Right atrium auricular region (tissue), 2 donors: ENCODE measurements around the gene DENND2D. TPM values are rescaled to one million over a fixed set of nuclear protein-coding genes. Genes with fewer than 3 reads are reported as not detected.

Source experiments
- DNase-seq: peaks from one replicate; pipeline ENCODE4 v3.0.0-alpha.2; 2019; ENCODE audit warnings: low spot score
- H3K27ac ChIP-seq, 2 donors: fragments of 200-600 bp; sonication (generic); 1 replicate in 1 of 2; 2 replicates in 1 of 2; pipeline ENCODE4 v1.5.1; 2016 to 2019
- H3K27me3 ChIP-seq, 2 donors: fragments of 200-600 bp; sonication (generic); one replicate each; pipeline versions ENCODE4 v1.5.1 to v1.6.0; 2017 to 2019
- H3K36me3 ChIP-seq: fragments of 200-600 bp; sonication (generic); one replicate; pipeline ENCODE4 v1.5.1; 2016
- H3K4me1 ChIP-seq, 2 donors: fragments of 200-600 bp; sonication (generic); one replicate each; pipeline versions ENCODE4 v1.5.1 to v1.6.0; 2017 to 2019
- H3K4me3 ChIP-seq, 2 donors: fragments of 200-600 bp; sonication (generic); 1 replicate in 1 of 2; 2 replicates in 1 of 2; pipeline ENCODE4 v1.5.1; 2017 to 2019; ENCODE audit warnings: mild to moderate bottlenecking in 1 of 2, moderate library complexity in 1 of 2
- H3K9me3 ChIP-seq, 2 donors: fragments of 200-600 bp; sonication (generic); one replicate each; pipeline ENCODE4 v1.5.1; 2019
- total RNA-seq, 2 donors: library from RNA; depleted of rRNA; stranded (reverse); fragments of >200 nt; gene quantifications; one replicate each; pipeline ENCODE4 v1.1.0, GENCODE V29; 2016
- TF ChIP-seq, protein P1 (sequence below), 2 donors: fragments of 200-600 bp; sonication (generic); IDR thresholded peaks; one replicate each; pipeline ENCODE4 v1.5.1; 2019; ENCODE audit warnings: antibody characterized with exemption in 2 of 2

Gene DENND2D
- total RNA-seq, 2 donors from 2014 or later, result 1.7 to 5.7 TPM

GRCh38 chr1:111139956-111140679 lies 60.3 kb downstream of the DENND2D start, which contains the start of the genes CEPT1 and DRAM2:
CEPT1 (plus strand) TSS chr1:111140223; CDS start chr1:111147715, 7,492 bp downstream.
DRAM2 (minus strand) TSS chr1:111140093; CDS start chr1:111131554, 8,539 bp downstream.
- DNase-seq, result peak; percentile 90
- Histone ChIP-seq H3K36me3 (peaks cover 9% of the 10 kb centered on the region), H3K4me1 (peaks cover 0 to 35% of the 10 kb centered on the region in 2 donors), H3K4me3 (peak within 1 kb of the TSS; percentile 97), H3K9me3 (no peaks in the 10 kb centered on the region), H3K27ac (peak within 1 kb of the TSS; percentile 95 to 96), H3K27me3 (no peaks in the 10 kb centered on the region)
- TF ChIP-seq, protein P1, sequence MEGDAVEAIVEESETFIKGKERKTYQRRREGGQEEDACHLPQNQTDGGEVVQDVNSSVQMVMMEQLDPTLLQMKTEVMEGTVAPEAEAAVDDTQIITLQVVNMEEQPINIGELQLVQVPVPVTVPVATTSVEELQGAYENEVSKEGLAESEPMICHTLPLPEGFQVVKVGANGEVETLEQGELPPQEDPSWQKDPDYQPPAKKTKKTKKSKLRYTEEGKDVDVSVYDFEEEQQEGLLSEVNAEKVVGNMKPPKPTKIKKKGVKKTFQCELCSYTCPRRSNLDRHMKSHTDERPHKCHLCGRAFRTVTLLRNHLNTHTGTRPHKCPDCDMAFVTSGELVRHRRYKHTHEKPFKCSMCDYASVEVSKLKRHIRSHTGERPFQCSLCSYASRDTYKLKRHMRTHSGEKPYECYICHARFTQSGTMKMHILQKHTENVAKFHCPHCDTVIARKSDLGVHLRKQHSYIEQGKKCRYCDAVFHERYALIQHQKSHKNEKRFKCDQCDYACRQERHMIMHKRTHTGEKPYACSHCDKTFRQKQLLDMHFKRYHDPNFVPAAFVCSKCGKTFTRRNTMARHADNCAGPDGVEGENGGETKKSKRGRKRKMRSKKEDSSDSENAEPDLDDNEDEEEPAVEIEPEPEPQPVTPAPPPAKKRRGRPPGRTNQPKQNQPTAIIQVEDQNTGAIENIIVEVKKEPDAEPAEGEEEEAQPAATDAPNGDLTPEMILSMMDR (IDR thresholded peaks at IDR 0.05), result peak in 1 of 2 donors; percentile 9

DNA sequence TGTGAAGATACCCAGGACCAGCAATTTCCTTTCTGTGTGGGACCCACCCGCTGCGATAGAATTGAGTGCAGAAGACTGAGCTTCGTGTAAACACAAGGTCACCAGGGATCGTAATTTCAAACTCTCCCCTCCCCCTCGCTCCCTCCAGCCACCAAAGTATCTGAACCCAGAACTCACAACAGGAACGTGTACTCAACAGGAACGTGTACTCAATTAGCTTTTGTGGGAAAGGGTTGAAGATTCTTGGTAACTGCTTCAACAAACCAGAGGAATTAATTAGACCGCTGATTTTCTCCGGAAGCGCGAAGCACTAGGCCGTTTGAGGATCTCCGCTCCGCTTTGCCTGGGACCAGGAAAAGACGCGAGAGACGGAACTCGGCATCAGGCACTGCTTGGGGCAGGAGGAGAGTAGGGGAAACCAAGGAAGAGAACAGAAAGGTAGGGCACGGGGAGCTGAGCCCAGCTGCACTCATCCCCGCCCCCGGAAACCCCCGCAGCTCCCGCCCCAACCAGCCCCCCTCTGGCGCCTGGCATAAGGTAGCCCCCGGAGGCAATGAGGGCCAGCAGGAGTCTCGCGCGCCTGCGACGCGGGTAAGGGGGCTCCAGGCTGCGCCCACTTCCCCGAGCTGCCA lies 61.0 kb downstream of the DENND2D start:
- Histone ChIP-seq H3K27me3 (no peaks in the 10 kb centered on the region), H3K36me3 (peaks cover 10% of the 10 kb centered on the region), H3K4me1 (peaks cover 0 to 35% of the 10 kb centered on the region in 2 donors), H3K9me3 (no peaks in the 10 kb centered on the region), H3K4me3 (peak overlapping the region; percentile 97), H3K27ac (peak overlapping the region; percentile 95 to 96)
- DNase-seq, result no peak
- TF ChIP-seq, protein P1 (IDR thresholded peaks at IDR 0.05), result no peak

Other genes with a start within 250 kb of the DENND2D start
- gene LRIF1, start 236.7 kb downstream of the DENND2D start, total RNA-seq, result 10 to 100 TPM in 1 of 2 donors, 1 to 10 TPM in 1; 9.2 to 15.7 TPM
- gene DRAM2, start 60.6 kb downstream of the DENND2D start, total RNA-seq, result 10 to 100 TPM; 33.0 to 56.4 TPM
- 10 to 100 TPM; 11.6 to 14.0 TPM for gene CEPT1, start 60.4 kb downstream of the DENND2D start, total RNA-seq
- 1 to 10 TPM in 1 of 2 donors, under 1 TPM in 1; 0.52 to 9.9 TPM for gene CHI3L2, start 27.1 kb upstream of the DENND2D start, total RNA-seq
- gene CHIA, start 90.2 kb upstream of the DENND2D start, total RNA-seq, result not detected
- under 1 TPM in 1 of 2 donors, not detected in 1; 0.83 TPM for gene OVGP1, start 227.1 kb upstream of the DENND2D start, total RNA-seq
- 10 to 100 TPM; 29.9 to 44.0 TPM for gene WDR77, start 248.6 kb upstream of the DENND2D start, total RNA-seq
- 100 to 1,000 TPM; 297 to 429 TPM for gene ATP5PB, start 248.8 kb upstream of the DENND2D start, total RNA-seq